Hepatocyte (in vitro differentiated cells): Measurements from ENCODE around the gene PIAS4. TPM values are rescaled to one million over a fixed set of nuclear protein-coding genes. Genes with fewer than 3 reads are reported as not detected.

Source experiments
- DNase-seq: peaks from one replicate; pipeline ENCODE4 v3.0.0-alpha.2; 2016; ENCODE audit warnings: low spot score
- H2AFZ ChIP-seq: fragments of 200-600 bp; sonication (generic); 2 replicates; pipeline ENCODE4 v1.6.0; 2016; ENCODE audit warnings: antibody characterized with exemption, mild to moderate bottlenecking
- H3K27ac ChIP-seq: fragments of 200-600 bp; sonication (generic); 2 replicates; pipeline ENCODE4 v1.5.1; 2016; ENCODE audit warnings: mild to moderate bottlenecking
- H3K27me3 ChIP-seq: fragments of 200-600 bp; sonication (generic); 2 replicates; pipeline ENCODE4 v1.6.1; 2016
- H3K36me3 ChIP-seq: fragments of 200-600 bp; sonication (generic); replicated peaks from 2 replicates; pipeline ENCODE4 v1.5.1; 2016; ENCODE audit warnings: low read depth; ENCODE audit not compliant: insufficient read depth
- H3K4me1 ChIP-seq: fragments of 200-600 bp; sonication (generic); 2 replicates; pipeline ENCODE4 v1.5.1; 2016; ENCODE audit warnings: mild to moderate bottlenecking, moderate library complexity; ENCODE audit not compliant: insufficient read depth
- H3K4me2 ChIP-seq: fragments of 200-600 bp; sonication (generic); 2 replicates; pipeline ENCODE4 v1.6.0; 2016
- H3K4me3 ChIP-seq: fragments of 200-600 bp; sonication (generic); 2 replicates; pipeline ENCODE4 v1.5.1; 2016; ENCODE audit warnings: mild to moderate bottlenecking
- H3K79me2 ChIP-seq: fragments of 200-600 bp; sonication (generic); 2 replicates; pipeline ENCODE4 v1.6.0; 2017; ENCODE audit warnings: mild to moderate bottlenecking
- H3K9me2 ChIP-seq: fragments of 200-600 bp; sonication (generic); replicated peaks from 2 replicates; pipeline ENCODE4 v1.6.0; 2017; ENCODE audit warnings: mild to moderate bottlenecking; ENCODE audit not compliant: insufficient read depth
- H3K9me3 ChIP-seq: fragments of 200-600 bp; sonication (generic); 2 replicates; pipeline ENCODE4 v1.5.1; 2016; ENCODE audit warnings: low read depth, mild to moderate bottlenecking
- H4K20me1 ChIP-seq: fragments of 200-600 bp; sonication (generic); 2 replicates; pipeline ENCODE4 v1.6.0; 2016; ENCODE audit warnings: mild to moderate bottlenecking; ENCODE audit not compliant: insufficient read depth, poor library complexity, severe bottlenecking
- EZH2 ChIP-seq: fragments of 200-600 bp; sonication (generic); IDR thresholded peaks from 2 replicates; pipeline ENCODE4 v1.6.1; 2016; ENCODE audit warnings: antibody characterized with exemption, mild to moderate bottlenecking, borderline replicate concordance
- EZH2phosphoT487 ChIP-seq: fragments of 200-600 bp; sonication (generic); IDR thresholded peaks from one replicate; pipeline ENCODE4 v1.6.1; 2018; ENCODE audit warnings: antibody characterized with exemption, mild to moderate bottlenecking, low read depth, moderate library complexity; ENCODE audit not compliant: unreplicated experiment, severe bottlenecking
- WGBS: methylation state at CpG from one replicate; pipeline ENCODE4 v1.1.6; 2016; ENCODE audit warnings: low lambda C conversion rate; ENCODE audit errors: missing lambda C conversion rate; 5-methylcytosine and 5-hydroxymethylcytosine counted together
- polyA plus RNA-seq: library from polyadenylated mRNA; unstranded; fragments of >200 nt; fragmentation: Nextera tagmentation; extraction: Ambion mirVana; gene quantifications from 2 replicates; pipeline ENCODE4 v1.2.1, GENCODE V29; 2016
- total RNA-seq: library from RNA; depleted of rRNA; stranded (reverse); fragments of >200 nt; gene quantifications from 2 replicates; pipeline ENCODE4 v1.2.3, GENCODE V29; 2014
- TF ChIP-seq, protein P1 (sequence below): fragments of 200-600 bp; sonication (generic); IDR thresholded peaks from 2 replicates; pipeline ENCODE4 v1.5.1; 2016; ENCODE audit warnings: antibody characterized with exemption, mild to moderate bottlenecking; ENCODE audit not compliant: poor library complexity

PIAS4 gene
- total and polyA plus RNA-seq, 2 experiments from 2014 or later = 15.0 to 16.7 TPM

DNA sequence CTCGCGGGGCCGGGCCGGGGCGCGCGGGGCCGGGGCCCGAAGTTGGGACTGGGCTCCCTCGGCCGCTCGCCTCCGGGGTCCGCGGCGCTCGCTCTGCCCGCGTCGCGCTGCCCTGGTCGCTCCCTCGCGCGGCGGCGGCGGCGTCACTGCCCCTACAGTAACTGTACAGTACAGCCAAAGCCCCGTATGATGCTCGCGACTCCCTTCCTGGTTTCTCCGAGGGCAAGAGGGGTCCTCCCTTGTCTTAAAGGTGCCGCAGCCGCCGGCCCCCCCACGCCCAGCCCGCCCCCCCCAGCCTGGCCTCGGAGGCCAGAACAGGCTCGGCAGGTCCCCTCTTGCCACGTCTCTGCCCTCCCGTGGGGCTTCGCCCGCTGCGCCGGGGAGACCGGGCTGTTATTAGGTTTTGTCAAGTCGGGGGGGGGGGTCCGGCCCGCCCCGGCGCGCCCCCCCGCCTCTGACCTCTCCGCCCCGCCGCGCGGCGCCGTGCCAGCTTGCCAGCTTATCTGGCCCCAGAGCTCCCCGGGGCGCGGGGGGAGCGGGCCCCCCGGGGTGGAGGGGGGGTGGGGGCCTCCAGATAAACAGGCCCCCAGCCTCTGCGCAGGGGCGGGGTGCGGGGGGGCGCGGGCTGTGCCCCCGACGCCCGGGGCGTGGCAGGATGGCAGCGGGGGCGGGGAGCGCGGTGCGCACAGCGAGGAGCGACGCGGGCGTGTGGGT, 59.3 kb downstream of the PIAS4 start, which contains the start of gene ZBTB7A:
ZBTB7A (minus strand) TSS at position 218 of the 714 bp plus-strand sequence. CDS start 11,667 bp downstream, outside the sequence.
- H2AFZ ChIP-seq = peak within 1 kb of the TSS; percentile 96
- DNase-seq = peak; percentile 90
- TF ChIP-seq, protein P1, sequence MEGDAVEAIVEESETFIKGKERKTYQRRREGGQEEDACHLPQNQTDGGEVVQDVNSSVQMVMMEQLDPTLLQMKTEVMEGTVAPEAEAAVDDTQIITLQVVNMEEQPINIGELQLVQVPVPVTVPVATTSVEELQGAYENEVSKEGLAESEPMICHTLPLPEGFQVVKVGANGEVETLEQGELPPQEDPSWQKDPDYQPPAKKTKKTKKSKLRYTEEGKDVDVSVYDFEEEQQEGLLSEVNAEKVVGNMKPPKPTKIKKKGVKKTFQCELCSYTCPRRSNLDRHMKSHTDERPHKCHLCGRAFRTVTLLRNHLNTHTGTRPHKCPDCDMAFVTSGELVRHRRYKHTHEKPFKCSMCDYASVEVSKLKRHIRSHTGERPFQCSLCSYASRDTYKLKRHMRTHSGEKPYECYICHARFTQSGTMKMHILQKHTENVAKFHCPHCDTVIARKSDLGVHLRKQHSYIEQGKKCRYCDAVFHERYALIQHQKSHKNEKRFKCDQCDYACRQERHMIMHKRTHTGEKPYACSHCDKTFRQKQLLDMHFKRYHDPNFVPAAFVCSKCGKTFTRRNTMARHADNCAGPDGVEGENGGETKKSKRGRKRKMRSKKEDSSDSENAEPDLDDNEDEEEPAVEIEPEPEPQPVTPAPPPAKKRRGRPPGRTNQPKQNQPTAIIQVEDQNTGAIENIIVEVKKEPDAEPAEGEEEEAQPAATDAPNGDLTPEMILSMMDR = no peak
- TF ChIP-seq EZH2phosphoT487 (no peak), EZH2 (no peak)
- 2% methylated on average over 19 of the region's 85 CpGs for whole genome bisulfite sequencing
- H3K4me1 ChIP-seq = peaks cover 22% of the 10 kb centered on the region
- H3K27ac ChIP-seq = peak within 1 kb of the TSS; percentile 98
- no peaks in the 10 kb centered on the region for H3K27me3 ChIP-seq
- peaks cover 32% of the 10 kb centered on the region for H4K20me1 ChIP-seq
- peaks cover 36% of the 10 kb centered on the region for H3K79me2 ChIP-seq
- H3K4me2 ChIP-seq = peak within 1 kb of the TSS; percentile 97
- H3K4me3 ChIP-seq = peak within 1 kb of the TSS; percentile 100
- no peaks in the 10 kb centered on the region for H3K36me3 ChIP-seq
- no peaks in the 10 kb centered on the region for H3K9me3 ChIP-seq
- no peaks in the 10 kb centered on the region for H3K9me2 ChIP-seq

DNA sequence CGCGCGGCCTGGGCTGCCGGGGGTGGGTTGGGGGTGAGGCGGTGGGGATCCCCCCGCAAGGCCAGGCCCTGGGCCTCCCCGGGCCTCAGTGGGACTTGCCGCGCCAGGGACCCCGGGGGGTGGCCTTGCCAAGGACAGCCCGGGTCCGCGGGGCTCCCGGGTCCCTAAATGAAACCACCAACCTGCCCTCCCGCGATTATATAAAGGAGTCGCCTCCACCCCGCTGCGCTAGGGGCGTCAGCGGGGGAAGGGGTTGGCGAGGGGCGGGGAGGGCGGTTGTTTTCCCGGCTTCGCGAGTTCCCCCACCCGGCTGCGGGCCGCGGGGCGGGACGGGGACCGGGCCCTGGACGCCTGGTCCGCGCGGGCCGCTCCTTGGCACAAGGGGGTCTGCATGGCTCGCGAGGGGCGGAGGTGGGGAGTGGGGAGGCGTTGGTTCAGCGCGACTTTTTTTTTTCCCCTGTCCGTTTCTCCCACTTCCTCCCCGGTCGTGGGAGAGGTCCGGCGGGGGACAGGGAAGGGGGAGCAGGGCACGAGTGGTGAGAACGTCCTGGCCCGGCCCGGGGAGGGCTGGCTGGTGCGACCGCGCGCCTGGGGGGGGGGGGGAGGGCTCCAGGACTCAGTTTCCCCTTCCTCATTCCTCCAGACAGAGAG, 60.0 kb downstream of the PIAS4 start:
- 1% methylated on average over 38 of the region's 58 CpGs for WGBS
- Histone ChIP-seq H3K79me2 (peaks cover 29% of the 10 kb centered on the region), H3K9me3 (no peaks in the 10 kb centered on the region), H3K36me3 (no peaks in the 10 kb centered on the region), H3K27ac (peak overlapping the region; percentile 98), H2AFZ (peak overlapping the region; percentile 96), H3K4me1 (peaks cover 16% of the 10 kb centered on the region), H3K4me2 (peak overlapping the region; percentile 97), H4K20me1 (peaks cover 25% of the 10 kb centered on the region), H3K9me2 (no peaks in the 10 kb centered on the region), H3K4me3 (peak overlapping the region; percentile 100), H3K27me3 (no peaks in the 10 kb centered on the region)
- TF ChIP-seq, protein P1 = peak; percentile 3
- TF ChIP-seq EZH2phosphoT487 = no peak
- no peak for DNase-seq

DNA sequence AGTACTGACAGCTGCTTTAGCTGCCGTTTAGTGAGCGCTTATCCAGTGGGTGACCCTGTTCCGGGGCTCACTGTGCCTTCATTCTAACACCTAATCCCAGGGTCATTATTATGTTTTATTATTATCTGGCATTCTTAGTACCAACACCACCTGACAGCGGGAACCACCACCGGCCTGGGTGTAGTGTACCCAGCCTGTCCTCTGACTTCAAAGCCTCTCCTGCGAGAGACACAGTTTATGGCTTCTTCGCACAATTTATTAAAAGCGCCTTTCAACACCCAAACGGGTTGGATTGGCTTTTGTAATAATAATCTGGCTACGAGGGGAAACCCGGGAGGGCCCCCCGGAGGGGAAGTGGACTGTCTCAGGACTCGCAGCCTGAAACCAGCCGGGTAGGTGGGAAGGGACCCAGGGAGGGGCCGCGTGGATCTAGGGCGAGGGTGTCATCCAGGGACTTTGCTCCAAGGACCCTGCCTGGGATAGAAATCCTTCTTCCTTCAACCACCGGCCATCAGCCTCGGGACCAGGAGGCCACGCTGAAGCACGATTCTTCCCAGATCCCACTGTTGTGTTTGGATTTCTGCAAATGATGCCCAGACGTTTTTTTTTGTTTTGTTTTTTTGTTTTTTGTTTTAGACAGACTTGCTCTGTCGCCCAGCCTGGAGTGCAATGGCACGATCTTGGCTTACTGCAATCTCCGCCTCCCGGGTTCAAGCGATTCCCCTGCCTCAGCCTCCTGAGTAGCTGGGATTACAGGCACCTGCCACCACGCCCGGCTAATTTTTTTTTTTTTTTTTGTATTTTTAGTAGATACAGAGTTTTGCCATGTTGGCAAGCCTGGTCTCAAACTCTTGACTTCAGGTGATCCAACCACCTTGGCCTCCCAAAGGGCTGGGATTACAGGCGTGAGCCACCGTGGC, 60.8 kb downstream of the PIAS4 start:
- Histone ChIP-seq H3K4me3 (no peak overlapping the region), H3K27me3 (no peaks in the 10 kb centered on the region), H3K9me2 (no peaks in the 10 kb centered on the region), H2AFZ (no peak overlapping the region), H4K20me1 (peaks cover 17% of the 10 kb centered on the region), H3K4me1 (peaks cover 8% of the 10 kb centered on the region), H3K79me2 (peaks cover 21% of the 10 kb centered on the region), H3K36me3 (no peaks in the 10 kb centered on the region), H3K9me3 (no peaks in the 10 kb centered on the region), H3K4me2 (peak overlapping the region; percentile 97), H3K27ac (peak overlapping the region; percentile 98)
- WGBS = 29% methylated on average over 31 of the region's 31 CpGs
- TF ChIP-seq EZH2phosphoT487 (no peak), EZH2 (no peak)
- TF ChIP-seq, protein P1 = no peak
- DNase-seq = peak; percentile 59
